T-helper 17 cell (primary cell): Measurements from ENCODE around the gene FGF11. TPM values are rescaled to one million over a fixed set of nuclear protein-coding genes. Genes with fewer than 3 reads are reported as not detected.
A peak's percentile ranks its signal among the peaks of the same experiment; 100 is the strongest.

ENCODE experiments used
- ATAC-seq: fragments of 150-1000 bp; cut with Tn5 transposase; 2 replicates; pipeline ENCODE4 v1.10.0; 2021; ENCODE audit warnings: mild to moderate bottlenecking, moderate library complexity
- DNase-seq, 3 donors: peaks; one replicate each; pipeline versions ENCODE4 v3.0.0 to v3.0.0-alpha.2; 2020 to 2021
- H3K9me3 ChIP-seq: one replicate; pipeline ENCODE4 v1.7.0; 2013; ENCODE audit warnings: low read length, mild to moderate bottlenecking; ENCODE audit not compliant: control insufficient read depth, poor library complexity, severe bottlenecking
- H3K27ac Mint-ChIP-seq: one replicate; pipeline ENCODE4 v1.8.0; 2022; ENCODE audit warnings: mild to moderate bottlenecking, moderate library complexity, mixed read lengths
- H3K27me3 Mint-ChIP-seq: one replicate; pipeline ENCODE4 v1.8.0; 2022; ENCODE audit warnings: mixed read lengths
- H3K36me3 Mint-ChIP-seq: one replicate; pipeline ENCODE4 v1.8.0; 2022; ENCODE audit warnings: low read depth, mixed read lengths
- H3K4me1 Mint-ChIP-seq: one replicate; pipeline ENCODE4 v1.8.0; 2022; ENCODE audit warnings: mild to moderate bottlenecking, mixed read lengths
- H3K4me3 Mint-ChIP-seq: one replicate; pipeline ENCODE4 v1.8.0; 2022; ENCODE audit warnings: mild to moderate bottlenecking, moderate library complexity, mixed read lengths
- total RNA-seq, 4 donors: library from RNA in 2 of 4; stranded (reverse) in 2 of 4; gene quantifications; one replicate each; pipeline ENCODE4 v1.2.3 and lab custom pipeline; 2022 to 2026

FGF11 gene
- total RNA-seq (1 to 10 TPM; 2.0 to 2.6 TPM), total RNA-seq (lab: John Stamatoyannopoulos, UW) (0.58 to 0.83 reads per million in 2 donors)

DNA sequence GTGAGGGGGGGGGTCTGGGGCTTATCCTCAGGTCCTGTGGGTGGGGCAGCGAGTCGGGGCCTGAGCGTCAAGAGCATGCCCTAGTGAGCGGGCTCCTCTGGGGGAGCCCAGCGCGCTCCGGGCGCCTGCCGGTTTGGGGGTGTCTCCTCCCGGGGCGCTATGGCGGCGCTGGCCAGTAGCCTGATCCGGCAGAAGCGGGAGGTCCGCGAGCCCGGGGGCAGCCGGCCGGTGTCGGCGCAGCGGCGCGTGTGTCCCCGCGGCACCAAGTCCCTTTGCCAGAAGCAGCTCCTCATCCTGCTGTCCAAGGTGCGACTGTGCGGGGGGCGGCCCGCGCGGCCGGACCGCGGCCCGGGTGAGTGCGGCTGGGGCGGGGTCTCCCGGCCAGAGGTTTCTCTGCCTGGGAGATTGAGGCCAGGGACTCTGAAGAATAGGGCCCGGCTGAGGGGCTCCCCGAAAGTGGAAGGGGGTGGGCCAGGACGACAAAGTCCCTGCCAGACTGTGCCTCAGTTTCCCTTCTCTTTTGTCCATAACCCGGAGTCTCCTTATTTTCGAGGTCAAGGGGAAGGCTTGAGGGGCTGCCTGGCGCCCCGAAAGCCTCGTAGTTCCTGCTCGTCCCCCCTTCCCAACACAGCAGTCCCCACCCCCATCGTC, at the start of gene FGF11:
Gene FGF11, plus strand, starts transcription at position 51 of the 651 bp plus-strand sequence. Its CDS starts 109 bp downstream, at position 160.
- Mint-ChIP-seq H3K36me3 (peaks cover 8% of the 10 kb centered on the region), H3K4me1 (peaks cover 33% of the 10 kb centered on the region), H3K4me3 (peak within 1 kb of the TSS; percentile 91), H3K27me3 (peaks cover 47% of the 10 kb centered on the region), H3K27ac (peak within 1 kb of the TSS; percentile 67)
- DNase-seq (no peak), ATAC-seq (no peak)
- H3K9me3 ChIP-seq = no peaks in the 10 kb centered on the region

DNA sequence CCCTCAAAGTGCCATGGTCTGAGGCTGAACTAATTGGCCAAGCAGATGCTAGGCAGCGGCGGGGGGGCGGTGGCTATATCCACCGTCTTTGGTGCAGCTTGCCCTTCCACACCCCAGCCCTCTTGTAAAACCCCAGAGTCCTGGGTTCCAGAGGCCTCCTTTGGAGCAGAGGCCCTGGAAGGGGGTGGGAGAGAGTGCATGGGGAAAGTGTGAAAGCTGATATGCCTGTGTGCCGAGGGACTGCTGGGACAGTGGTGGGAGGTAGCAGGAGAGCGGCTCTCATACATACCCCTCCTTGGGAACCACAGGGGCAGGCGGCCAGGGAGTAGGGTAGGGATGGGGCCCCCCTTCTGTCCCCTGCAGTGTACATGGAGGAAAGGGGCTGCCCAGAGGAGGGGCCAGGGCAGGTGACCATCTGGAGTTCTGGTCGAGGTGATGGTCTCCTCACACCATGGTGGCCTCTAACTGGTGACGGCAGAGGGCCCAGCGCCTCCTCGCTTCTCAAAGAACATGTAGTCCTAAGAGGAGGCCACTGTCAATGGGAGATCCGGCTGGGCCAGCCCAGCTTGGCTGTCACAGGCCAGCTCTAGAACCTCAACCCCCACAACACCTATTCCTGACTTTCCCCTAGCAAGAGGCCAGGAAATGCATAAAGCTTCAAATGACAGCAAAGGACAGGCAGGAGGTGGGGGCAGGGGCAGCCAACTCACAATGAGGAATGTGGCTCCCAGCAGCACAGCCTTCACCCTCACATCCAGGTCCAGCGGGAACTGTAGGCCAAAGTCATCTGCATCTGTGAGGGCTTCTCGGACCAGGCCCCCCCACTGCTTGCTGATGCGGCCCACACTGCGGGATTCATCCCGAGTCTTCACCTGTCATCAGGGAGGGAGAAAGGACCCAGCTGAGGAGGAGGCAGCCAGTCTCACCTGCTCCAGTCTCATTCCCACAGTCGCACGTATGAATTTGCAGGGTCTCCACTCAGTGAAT, 49.1 kb upstream of the FGF11 start:
- Mint-ChIP-seq H3K36me3 (peaks cover 5% of the 10 kb centered on the region), H3K4me3 (no peak overlapping the region), H3K27me3 (no peaks in the 10 kb centered on the region), H3K4me1 (peaks cover 38% of the 10 kb centered on the region), H3K27ac (peak overlapping the region; percentile 43)
- DNase-seq = no peak
- no peaks in the 10 kb centered on the region for H3K9me3 ChIP-seq
- no peak for ATAC-seq

DNA sequence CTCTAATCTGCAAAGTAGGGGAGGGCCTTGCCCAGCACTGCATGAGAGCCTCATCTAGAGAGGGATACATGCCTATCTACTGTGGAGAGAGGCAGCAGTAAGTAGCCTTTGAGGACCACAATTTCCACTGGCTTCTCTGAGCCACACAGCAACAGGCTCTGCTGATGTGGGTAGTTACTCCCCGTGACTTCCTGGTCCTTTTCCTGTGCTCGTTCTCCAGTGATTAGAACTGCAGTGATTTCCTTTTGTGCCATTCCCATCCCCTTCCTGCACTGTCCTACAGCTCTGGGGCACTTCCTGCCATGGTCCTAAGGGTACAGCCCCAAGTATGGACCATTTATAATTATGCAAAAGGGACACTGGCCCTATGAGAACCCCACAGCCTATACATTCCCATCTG, 48.0 kb upstream of the FGF11 start:
- H3K9me3 ChIP-seq = no peaks in the 10 kb centered on the region
- H3K4me3 Mint-ChIP-seq = peak overlapping the region; percentile 80
- ATAC-seq (no peak), DNase-seq (no peak)
- H3K27me3 Mint-ChIP-seq = no peaks in the 10 kb centered on the region
- H3K36me3 Mint-ChIP-seq = peaks cover 2% of the 10 kb centered on the region
- peaks cover 38% of the 10 kb centered on the region for H3K4me1 Mint-ChIP-seq
- no peak overlapping the region for H3K27ac Mint-ChIP-seq

DNA sequence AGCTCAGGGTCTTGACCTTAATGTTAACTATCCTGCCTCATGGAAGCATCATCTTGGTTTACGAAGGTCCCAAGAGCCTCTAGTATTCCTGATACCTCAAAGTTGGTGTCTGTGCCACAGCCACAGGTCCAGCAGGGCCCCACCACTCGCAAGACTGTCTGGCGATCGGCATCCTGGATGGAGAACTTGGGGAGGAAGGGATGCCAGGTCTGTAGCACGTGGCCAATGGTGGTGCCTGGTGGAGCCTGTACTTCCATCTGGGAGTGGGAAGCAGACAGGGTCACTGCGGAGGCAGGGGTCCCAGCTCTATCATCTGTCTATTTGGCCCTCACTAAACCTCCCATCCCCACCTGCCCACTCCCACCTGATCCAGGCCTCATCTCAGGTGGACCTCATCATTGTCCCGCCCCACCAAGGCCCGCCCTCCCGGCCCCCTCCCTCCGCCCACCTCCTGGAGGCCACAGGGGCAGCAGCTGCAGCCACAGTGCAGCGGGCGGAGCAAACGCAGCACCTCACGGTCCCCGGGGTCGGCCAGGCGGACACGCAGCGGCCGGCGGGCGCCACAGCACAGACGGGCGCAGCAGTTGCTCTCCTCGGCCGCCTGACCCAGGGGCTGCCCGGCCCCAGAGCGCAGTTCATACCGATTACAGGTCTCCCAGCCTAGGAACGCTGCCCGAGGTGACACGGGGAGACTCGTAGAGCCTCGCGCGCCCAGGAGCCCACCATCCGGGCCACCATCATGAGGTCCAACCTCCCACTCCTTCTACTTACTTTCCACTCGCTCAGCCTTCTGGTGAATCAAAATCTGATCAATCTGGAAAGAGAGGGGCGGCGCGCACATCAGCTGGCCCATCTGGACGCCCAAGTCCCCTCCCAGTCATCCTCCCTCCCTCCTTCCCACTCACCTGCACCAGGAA, 46.4 kb upstream of the FGF11 start:
- Mint-ChIP-seq H3K4me3 (peak overlapping the region; percentile 95), H3K27me3 (no peaks in the 10 kb centered on the region), H3K27ac (peak overlapping the region; percentile 47), H3K36me3 (peaks cover 2% of the 10 kb centered on the region), H3K4me1 (peaks cover 33% of the 10 kb centered on the region)
- DNase-seq = no peak
- ATAC-seq = no peak
- H3K9me3 ChIP-seq = no peaks in the 10 kb centered on the region

DNA sequence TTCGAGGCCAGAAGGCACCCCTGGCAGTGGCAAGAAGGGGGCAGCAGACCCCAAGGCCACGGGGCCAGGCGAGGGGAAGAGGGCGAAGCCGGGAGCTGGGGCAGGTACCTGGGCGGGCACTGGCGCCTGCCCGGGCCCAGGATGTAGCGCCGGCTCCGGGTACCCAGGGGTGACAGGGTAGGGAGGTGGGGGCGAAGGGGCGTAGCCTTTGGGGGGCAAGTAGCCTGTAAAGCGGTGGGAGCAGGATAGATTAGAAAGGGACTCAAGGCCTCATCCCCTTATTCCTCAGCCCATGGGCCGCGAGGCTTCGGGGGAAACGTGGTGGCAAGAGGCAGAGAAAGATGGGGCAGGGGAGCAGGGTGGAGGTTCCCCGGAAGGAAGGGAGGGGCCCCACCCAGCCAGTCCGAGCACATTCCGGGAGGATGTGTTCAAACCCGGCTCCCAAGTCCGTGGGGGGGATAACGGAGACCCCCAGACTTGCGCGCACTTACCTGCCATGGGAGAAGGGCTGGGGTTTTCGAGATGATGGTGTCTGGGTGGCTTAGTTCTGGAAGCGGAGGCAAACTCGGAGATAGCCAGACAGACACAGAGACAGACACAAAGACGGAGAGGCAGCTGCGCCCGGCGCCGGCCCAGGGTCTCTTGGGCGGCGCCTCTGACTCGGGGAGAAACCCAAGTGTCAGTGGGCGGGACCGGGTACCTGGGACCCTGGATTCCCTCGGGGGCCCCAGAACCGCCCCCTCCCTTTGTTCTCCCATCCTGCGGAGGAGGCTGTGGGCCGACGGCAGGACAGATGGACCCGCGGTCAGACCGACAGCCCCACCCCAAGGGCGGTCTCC, 45.5 kb upstream of the FGF11 start:
- peak; percentile 61 to 76 (median 68) for DNase-seq
- ATAC-seq = peak; percentile 81
- Mint-ChIP-seq H3K27ac (peak overlapping the region; percentile 93), H3K4me3 (peak overlapping the region; percentile 95), H3K4me1 (peaks cover 33% of the 10 kb centered on the region), H3K36me3 (peaks cover 2% of the 10 kb centered on the region), H3K27me3 (no peaks in the 10 kb centered on the region)
- no peaks in the 10 kb centered on the region for H3K9me3 ChIP-seq

DNA sequence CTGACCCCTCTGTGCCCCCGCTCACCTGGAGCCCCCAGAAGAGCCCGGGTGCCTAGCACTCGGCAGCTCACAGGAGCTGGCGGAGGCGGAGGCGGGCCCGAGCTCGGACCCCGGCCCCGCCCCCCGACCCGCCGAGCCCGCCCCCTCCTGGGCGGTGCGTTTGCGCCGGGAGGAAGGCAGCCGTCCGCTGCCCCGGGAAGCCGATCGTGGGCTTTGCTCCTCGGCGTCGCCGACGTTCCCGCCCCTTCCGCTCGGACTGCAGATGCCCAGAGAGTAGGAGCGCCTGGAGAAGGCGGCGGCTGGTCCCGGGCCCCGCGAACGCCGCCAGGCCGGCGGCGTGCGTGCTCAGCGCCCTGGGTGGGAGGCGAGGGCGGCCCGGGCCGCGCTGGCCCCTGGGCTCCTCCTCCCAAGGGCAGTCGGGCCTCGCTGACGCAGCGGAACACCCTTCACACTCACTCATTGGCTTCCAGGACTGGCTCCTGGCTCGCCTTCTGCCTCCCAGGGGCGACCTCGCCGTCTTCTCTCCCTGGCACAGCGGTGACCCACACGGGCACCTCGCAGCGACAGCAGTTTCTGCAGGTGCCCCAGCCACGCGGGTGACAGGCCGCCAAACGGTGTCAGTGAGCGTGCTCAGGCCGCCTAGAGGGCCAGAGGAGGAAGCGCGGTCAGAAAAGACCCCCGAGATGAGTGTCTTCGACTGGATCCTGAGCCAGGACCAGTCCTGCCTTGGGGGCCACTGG, 44.7 kb upstream of the FGF11 start, which contains the start of gene PLSCR3:
Gene PLSCR3, minus strand, starts transcription at position 74 of the 740 bp plus-strand sequence. CDS start 415 bp downstream, outside the sequence.
- Mint-ChIP-seq H3K36me3 (peaks cover 2% of the 10 kb centered on the region), H3K4me1 (peaks cover 33% of the 10 kb centered on the region), H3K27me3 (no peaks in the 10 kb centered on the region), H3K27ac (peak within 1 kb of the TSS; percentile 93), H3K4me3 (peak within 1 kb of the TSS; percentile 95)
- DNase-seq (peak; percentile 79 to 84 (median 83)), ATAC-seq (peak; percentile 90)
- no peaks in the 10 kb centered on the region for H3K9me3 ChIP-seq

DNA sequence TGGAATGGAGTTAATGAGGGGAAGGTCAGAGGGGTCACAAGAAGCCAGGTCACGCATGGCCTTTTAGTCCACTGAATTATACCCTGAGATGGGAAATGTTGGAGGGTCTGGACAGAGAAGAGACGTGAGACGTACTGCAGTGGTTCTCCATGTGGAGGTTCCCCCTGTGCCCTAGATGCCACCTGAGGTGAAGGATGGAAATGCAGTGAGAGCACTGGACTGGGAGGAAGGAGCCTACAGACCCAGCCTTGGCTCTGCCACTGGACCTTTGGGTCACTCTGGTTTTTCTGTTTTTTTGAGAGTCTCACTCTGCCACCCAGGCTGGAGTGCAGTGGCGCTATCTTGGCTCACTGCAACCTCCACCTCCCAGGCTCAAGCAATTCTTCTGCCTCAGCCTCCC, 43.2 kb upstream of the FGF11 start:
- H3K4me1 Mint-ChIP-seq = peaks cover 27% of the 10 kb centered on the region
- no peaks in the 10 kb centered on the region for H3K9me3 ChIP-seq
- H3K27me3 Mint-ChIP-seq = no peaks in the 10 kb centered on the region
- no peak for DNase-seq
- no peak for ATAC-seq
- H3K27ac Mint-ChIP-seq = no peak overlapping the region
- H3K4me3 Mint-ChIP-seq = no peak overlapping the region
- peaks cover 2% of the 10 kb centered on the region for H3K36me3 Mint-ChIP-seq

DNA sequence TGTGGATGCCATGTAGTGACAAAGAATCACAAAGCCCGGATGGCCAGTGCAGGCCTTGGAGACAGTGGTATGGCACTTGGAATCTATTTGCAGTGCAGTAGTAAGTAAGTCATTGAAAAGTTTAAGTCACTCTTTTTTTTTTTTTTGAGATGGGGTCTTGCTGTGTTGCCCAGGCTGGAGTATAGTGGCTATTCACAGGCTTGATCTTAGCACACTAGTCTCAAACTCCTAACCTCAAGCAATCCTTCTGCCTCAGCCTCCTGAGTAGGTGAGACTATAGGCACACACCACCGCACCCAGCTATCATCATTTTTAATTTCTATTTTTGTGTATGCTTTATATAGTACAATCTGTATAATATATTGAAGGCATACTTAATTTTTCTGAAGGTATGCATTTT, 40.7 kb upstream of the FGF11 start:
- Mint-ChIP-seq H3K4me1 (peaks cover 12% of the 10 kb centered on the region), H3K27ac (no peak overlapping the region), H3K27me3 (no peaks in the 10 kb centered on the region), H3K4me3 (no peak overlapping the region), H3K36me3 (no peaks in the 10 kb centered on the region)
- no peaks in the 10 kb centered on the region for H3K9me3 ChIP-seq
- DNase-seq (no peak), ATAC-seq (no peak)

DNA sequence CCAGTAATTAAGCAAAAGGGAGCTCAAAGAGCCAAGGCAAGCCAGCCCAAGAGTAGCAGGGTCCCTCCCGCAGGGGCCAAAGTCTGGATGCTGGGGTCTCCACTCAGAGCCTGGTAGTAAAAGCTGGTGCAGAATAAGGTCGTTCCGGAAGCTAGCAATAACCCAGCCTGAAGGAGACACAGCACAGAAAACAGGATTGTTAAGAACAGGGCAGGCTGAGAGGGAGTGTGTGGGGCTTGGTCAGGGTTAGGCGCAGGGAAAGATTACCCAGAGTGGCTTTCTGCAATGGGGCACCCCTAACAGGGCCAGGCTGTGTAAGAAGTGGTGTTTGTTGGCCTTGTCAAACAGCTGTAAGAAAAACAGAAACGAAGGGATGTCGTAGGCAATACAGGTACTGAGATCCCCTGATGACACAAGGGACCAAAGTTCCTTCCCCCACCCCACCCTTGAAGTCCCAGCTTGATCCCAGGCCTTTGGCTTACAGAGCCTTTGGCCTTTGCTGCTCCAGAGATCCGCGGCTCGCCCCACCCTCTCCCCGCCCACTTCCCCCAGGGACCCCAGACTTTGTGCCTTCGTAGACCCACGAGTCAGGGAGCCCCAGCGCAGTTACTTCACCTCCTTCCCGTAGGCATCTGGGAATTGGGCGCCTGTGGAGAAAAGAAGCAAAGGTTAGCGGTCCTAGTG, 36.1 kb upstream of the FGF11 start:
- H3K27ac Mint-ChIP-seq = peak overlapping the region; percentile 70
- H3K36me3 Mint-ChIP-seq = peaks cover 2% of the 10 kb centered on the region
- no peaks in the 10 kb centered on the region for H3K27me3 Mint-ChIP-seq
- peaks cover 19% of the 10 kb centered on the region for H3K4me1 Mint-ChIP-seq
- peak overlapping the region; percentile 93 for H3K4me3 Mint-ChIP-seq
- DNase-seq = peak in 1 of 3 donors; percentile 23
- no peak for ATAC-seq
- H3K9me3 ChIP-seq = no peaks in the 10 kb centered on the region

DNA sequence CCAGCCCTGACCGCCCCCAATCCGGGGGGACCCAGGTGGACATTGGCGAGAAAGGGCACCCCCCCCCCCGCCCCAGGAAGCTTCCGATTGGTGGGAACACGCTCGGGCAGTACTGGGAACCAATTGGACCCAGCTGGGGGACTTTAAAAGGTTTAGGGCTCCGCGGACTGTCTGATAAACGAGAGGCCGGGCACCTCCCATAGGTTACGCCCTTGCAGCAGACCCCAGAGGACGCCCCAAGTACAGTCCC, 35.7 kb upstream of the FGF11 start:
- Mint-ChIP-seq H3K27me3 (no peaks in the 10 kb centered on the region), H3K36me3 (peaks cover 2% of the 10 kb centered on the region), H3K27ac (peak overlapping the region; percentile 70), H3K4me3 (peak overlapping the region; percentile 93), H3K4me1 (peaks cover 19% of the 10 kb centered on the region)
- no peak for DNase-seq
- no peak for ATAC-seq
- H3K9me3 ChIP-seq = no peaks in the 10 kb centered on the region

DNA sequence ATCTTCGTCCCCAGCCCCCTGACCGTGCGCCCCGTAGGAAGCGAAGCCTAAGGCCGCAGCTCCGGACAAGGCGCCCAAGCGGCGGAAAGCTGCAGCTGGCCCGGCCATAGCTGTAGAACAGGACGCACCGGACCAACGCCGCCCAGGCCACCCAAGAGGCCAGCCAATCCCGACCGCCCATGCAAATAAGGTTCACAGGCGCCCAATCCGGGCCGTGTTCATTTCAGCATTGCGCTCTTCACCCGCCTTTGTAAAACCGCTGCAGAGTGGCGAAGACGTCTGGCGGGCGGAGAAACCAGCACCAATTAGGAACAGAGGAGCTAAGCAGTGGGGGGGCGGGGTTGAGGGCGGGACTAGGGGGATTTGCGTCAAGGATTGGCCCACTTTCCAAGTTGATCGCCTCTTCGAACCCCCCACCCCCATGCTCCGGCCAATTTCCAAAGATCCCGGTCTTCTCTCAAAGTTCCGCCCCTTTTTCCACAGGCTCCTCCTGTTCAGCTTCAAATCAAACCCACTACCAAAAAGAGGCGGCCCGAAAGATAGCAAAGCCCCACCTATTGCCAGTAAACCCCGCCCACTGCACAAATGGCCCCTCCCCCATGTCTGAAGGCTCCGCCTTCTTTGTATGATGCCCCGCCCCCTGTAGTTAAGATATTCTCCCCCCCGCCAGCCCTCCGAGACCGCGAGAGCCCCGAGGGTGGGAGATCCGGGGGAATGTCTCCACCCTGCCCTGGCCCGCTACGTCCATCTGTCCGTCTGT, 35.2 kb upstream of the FGF11 start, which contains the start of gene TMEM256:
Gene TMEM256, minus strand, starts transcription at position 121 of the 760 bp plus-strand sequence. Its CDS starts 13 bp downstream, at position 108.
- H3K9me3 ChIP-seq = no peaks in the 10 kb centered on the region
- Mint-ChIP-seq H3K27me3 (no peaks in the 10 kb centered on the region), H3K4me3 (peak within 1 kb of the TSS; percentile 93), H3K4me1 (peaks cover 21% of the 10 kb centered on the region), H3K36me3 (peaks cover 2% of the 10 kb centered on the region), H3K27ac (peak within 1 kb of the TSS; percentile 70)
- DNase-seq = peak; percentile 82 to 96 (median 89)
- peak; percentile 92 for ATAC-seq
